H1 (cell line): ENCODE data around the gene ATP11A.

Experiments
- CTCF ChIP-seq, 3 experiments: IDR thresholded peaks; 1 replicate in 2 of 3; 2 replicates in 1 of 3; pipeline versions ENCODE4 v1.5.1 to v1.6.1; 2011; ENCODE audit warnings: low read length in 3 of 3, mild to moderate bottlenecking in 3 of 3, inconsistent platforms in 2 of 3, low read depth in 1 of 3, moderate library complexity in 1 of 3; ENCODE audit not compliant: insufficient read depth in 1 of 3; ENCODE audit errors: control extremely low read depth in 1 of 3
- POLR2AphosphoS5 ChIP-seq: IDR thresholded peaks from 2 replicates; pipeline ENCODE4 v1.6.1; 2011; ENCODE audit warnings: low read depth, low read length

- TF ChIP-seq POLR2AphosphoS5, result no peak
- no peak for TF ChIP-seq CTCF (IDR thresholded peaks at IDR 0.05; ENCODE audit: control extremely low read depth in 1 of 3, insufficient read depth in 1 of 3, low read depth in 1 of 3, low read length in 3 of 3)
Measured at GRCh38 chr13:112674412-112675365, 15.1 kb upstream of the ATP11A start.
